Ovary (tissue), 3 donors: ENCODE measurements around the gene GABRA1.

Source experiments
- EP300 ChIP-seq: sonication (generic); formaldehyde crosslinking; IDR thresholded peaks from one replicate; pipeline ENCODE4 v1.6.1; 2017; ENCODE audit warnings: antibody characterized with exemption
- POLR2A ChIP-seq: fragments of 450-650 bp; IDR thresholded peaks from one replicate; pipeline ENCODE4 v1.6.1; 2017; ENCODE audit warnings: antibody characterized with exemption, mild to moderate bottlenecking, moderate library complexity
- TF ChIP-seq, protein P1 (sequence below), 3 donors: fragments of 450-650 bp in 2 of 3; fragments of 200-600 bp in 1 of 3; IDR thresholded peaks; one replicate each; pipeline versions ENCODE4 v1.5.1 to v1.8.0; 2016 to 2022; ENCODE audit warnings: antibody characterized with exemption in 3 of 3, mild to moderate bottlenecking in 1 of 3
- donor health status: DM: no; HTN: no; CAD: no.

DNA sequence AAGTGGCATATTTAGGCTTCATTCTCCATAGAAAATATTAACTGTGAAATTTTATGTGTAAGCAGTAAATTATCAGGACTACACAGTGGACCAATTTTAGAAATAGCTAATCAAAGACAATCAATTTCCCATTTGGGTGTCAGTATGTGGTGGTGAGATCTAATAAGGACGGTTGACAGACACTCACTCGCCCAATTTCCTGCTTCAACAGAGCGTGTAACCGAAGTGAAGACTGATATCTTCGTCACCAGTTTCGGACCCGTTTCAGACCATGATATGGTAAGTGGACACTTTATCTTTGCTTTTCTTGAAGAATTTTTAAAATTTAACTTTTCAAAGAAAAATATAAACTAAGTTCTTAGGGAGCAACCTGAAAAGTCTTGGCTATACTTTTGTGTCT lies 17.6 kb downstream of the GABRA1 start:
- no peak for TF ChIP-seq POLR2A
- TF ChIP-seq, protein P1, sequence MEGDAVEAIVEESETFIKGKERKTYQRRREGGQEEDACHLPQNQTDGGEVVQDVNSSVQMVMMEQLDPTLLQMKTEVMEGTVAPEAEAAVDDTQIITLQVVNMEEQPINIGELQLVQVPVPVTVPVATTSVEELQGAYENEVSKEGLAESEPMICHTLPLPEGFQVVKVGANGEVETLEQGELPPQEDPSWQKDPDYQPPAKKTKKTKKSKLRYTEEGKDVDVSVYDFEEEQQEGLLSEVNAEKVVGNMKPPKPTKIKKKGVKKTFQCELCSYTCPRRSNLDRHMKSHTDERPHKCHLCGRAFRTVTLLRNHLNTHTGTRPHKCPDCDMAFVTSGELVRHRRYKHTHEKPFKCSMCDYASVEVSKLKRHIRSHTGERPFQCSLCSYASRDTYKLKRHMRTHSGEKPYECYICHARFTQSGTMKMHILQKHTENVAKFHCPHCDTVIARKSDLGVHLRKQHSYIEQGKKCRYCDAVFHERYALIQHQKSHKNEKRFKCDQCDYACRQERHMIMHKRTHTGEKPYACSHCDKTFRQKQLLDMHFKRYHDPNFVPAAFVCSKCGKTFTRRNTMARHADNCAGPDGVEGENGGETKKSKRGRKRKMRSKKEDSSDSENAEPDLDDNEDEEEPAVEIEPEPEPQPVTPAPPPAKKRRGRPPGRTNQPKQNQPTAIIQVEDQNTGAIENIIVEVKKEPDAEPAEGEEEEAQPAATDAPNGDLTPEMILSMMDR (IDR thresholded peaks at IDR 0.05), result no peak
- no peak for TF ChIP-seq EP300
